Liver (tissue), 3 donors: ENCODE data around the gene ITGA4.

ENCODE experiments used
- ATF3 ChIP-seq: IDR thresholded peaks from 2 replicates; pipeline ENCODE4 v1.6.1; 2016; ENCODE audit warnings: antibody characterized with exemption
- CTCF ChIP-seq: fragments of 150-350 bp; IDR thresholded peaks from 2 replicates; pipeline ENCODE4 v1.5.1; 2017; ENCODE audit warnings: improper control_type of control experiment, low read depth, low read length; ENCODE audit not compliant: missing input control
- FOXA1 ChIP-seq: IDR thresholded peaks from 2 replicates; pipeline ENCODE4 v1.6.1; 2016; ENCODE audit warnings: antibody characterized with exemption
- FOXA2 ChIP-seq: IDR thresholded peaks from 2 replicates; pipeline ENCODE4 v1.6.1; 2016; ENCODE audit warnings: antibody characterized with exemption
- REST ChIP-seq: IDR thresholded peaks from 2 replicates; pipeline ENCODE4 v1.6.1; 2016; ENCODE audit warnings: antibody characterized with exemption, mild to moderate bottlenecking
- SP1 ChIP-seq: IDR thresholded peaks from 2 replicates; pipeline ENCODE4 v1.6.1; 2018; ENCODE audit warnings: antibody characterized with exemption, mild to moderate bottlenecking
- YY1 ChIP-seq: IDR thresholded peaks from 2 replicates; pipeline ENCODE4 v1.6.1; 2016; ENCODE audit warnings: antibody characterized with exemption, mild to moderate bottlenecking
- donor health status: healthy.
- donor health status: healthy.

GRCh38 chr2:181466661-181467576, 9.7 kb downstream of the ITGA4 start:
- TF ChIP-seq CTCF (peak; percentile 67), FOXA2 (no peak), FOXA1 (no peak), YY1 (no peak), ATF3 (no peak), SP1 (no peak), REST (no peak)
